GM12872 (cell line): ENCODE results near the gene CLDN15.

Source experiments
- CTCF ChIP-seq: IDR thresholded peaks from 3 replicates; pipeline ENCODE4 v1.5.1; 2011; ENCODE audit warnings: low read depth, mild to moderate bottlenecking, low read length, moderate library complexity; ENCODE audit not compliant: insufficient read depth

Gene CLDN15

DNA sequence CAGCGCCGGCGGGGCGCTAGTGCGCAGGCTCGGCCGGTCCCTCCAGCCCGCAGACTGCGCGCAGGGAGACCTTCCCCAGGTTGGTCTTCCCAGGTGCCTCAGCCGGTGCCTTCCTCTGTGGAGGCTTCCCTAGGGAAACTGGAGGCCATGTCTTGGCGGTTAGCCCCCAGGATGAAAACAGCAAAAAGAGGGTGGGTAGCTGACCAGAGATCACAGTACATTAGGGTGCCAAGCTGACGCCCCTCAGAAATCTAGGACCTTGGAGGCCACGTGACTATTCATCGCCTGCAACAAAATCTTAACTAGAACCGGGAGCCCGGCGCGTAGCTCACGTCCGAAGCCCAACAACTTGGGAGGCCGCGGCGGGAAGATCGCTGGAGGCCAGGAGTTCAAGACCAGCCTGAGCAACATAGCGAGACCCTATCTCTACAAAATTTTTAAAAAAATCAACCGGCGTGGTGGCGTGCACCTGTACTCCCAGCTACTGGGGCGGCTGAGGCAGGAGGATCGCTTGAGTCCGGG is 7.6 kb upstream of the CLDN15 start:
- TF ChIP-seq CTCF = no peak

DNA sequence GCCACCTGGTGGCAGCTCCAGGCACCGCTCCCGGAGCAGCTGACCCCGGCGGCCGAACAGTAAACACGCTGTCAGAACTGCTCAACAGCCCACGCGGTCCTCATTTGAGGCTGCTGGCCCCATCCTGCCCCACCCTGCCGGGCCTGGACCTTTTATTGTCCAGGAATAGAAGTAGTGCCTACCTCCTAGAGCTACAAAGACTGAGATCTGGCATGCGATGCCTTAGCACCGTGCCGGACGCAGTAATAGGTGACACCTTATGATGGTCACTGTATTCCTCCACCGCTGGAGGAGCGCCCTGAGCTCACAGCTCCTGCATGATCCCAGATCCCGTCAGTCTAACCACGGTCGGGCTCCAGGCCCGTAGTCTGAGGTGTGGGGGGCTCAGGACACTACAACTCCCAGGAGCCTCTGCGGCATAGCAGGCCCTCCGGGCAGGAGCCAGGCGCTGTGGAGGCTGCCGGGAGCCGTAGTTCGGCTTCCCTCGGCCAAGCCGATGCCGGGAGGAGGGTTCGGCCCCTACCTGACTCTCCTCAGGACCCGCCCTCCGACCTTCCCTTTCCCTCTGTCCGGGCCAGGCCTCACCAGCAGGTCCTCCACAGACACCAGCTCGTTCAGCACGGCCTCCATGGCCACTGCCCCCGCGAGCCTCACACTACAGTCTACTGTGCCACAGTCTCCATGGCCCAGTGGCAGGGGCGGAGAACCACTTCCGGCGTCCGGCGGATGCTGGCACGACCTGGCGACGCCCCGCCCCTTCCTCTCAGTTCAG is 7.0 kb upstream of the CLDN15 start, which contains the start of gene FIS1:
TSS of gene FIS1 (minus strand) at position 707 of the 772 bp plus-strand sequence. CDS start at position 630, 77 bp downstream.
- TF ChIP-seq CTCF = peak; percentile 84

- no peak for TF ChIP-seq CTCF
Measured at GRCh38 chr7:101243646-101244374, 6.2 kb upstream of the CLDN15 start.

GRCh38 chr7:101241443-101242349 is 4.1 kb upstream of the CLDN15 start:
- no peak for TF ChIP-seq CTCF

GRCh38 chr7:101241015-101241363 is 3.4 kb upstream of the CLDN15 start:
- TF ChIP-seq CTCF = no peak

DNA sequence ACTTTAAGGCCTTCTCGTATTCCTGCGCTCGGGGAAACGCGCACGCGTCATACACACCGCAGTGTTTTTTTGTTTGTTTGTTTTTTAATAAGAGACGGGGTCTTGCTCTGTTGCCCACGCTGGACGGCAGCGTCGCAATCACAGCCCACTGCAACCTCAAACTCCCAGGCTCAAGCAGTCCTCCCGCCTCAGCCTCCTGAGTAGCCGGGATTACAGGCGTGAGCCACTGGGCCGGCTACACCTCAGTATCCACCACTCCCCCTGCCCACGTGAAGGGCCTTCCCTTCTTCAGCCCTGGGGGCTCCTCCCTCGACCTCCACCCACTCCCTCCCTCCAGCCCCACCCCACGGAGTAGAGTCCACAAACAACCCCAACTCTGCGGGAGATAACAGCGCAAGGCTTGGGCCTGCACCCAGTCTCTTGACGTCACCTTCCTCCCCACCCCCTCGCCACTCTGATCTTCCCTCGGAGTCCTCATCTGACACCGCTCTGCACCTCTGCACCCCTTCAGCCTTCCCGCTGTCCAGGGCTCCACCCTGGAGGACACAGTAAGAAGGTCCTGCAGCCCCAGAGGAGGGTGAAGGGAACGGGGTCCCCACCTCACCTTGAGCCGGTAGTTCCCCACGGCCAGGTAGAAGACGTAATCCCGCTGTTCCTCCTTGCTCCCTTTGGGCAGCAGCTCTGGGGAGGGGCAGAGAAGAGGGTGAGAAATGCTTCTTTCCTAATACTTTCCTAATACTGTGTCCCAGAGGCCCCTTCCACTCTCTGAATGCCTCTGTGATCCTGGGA is 2.8 kb upstream of the CLDN15 start:
- no peak for TF ChIP-seq CTCF
